ENCODE data around the gene ATG101.

DNA sequence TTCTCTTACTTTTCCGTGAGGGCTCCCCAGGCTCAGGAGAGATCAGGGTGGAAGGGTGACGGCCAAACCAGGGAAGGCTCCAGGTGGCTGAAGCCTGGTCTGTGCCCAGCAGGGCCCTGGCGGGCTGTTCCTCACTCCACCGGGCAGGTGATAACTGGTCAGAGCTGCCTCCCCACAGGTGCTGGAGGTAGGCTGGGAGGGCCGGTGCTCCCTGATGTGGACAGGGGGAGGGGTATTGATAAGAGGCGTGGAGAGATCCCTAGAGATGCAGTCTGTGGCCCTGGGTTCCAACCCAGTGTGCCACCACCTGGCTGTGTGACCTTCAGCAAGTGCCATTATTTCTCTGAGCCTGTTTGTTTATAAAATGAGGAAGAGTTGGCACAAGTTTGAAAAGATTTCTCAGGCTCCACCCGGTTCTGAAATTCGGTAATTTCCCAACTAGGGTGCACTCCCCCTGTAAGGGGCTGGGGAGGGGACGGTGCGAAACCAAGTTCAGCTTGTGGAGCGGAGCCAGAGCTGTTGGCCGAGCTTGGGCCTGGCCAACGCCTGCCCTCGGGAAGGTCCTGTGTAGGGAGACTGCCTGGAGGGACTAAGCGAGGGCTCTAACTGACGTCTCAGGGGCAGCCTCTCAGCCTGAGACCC lies 19.5 kb upstream of the ATG101 start:
- no peak for TF ChIP-seq CTCF (IDR thresholded peaks at IDR 0.05; ENCODE audit: low read length)
- no peak for TF ChIP-seq EZH2 (IDR thresholded peaks at IDR 0.05; ENCODE audit: borderline replicate concordance, low read length)

Data from OCI-LY1 (cell line).